KMS-11 (cell line): ENCODE results near the gene FOXL1.

ENCODE experiments used
- H2AFZ ChIP-seq: fragments of 200-600 bp; sonication (generic); 2 replicates; pipeline ENCODE4 v1.6.1; 2016; ENCODE audit warnings: antibody characterized with exemption, mixed run types, low read depth
- H3K27ac ChIP-seq: fragments of 200-600 bp; sonication (generic); 2 replicates; pipeline ENCODE4 v1.6.1; 2016; ENCODE audit warnings: mild to moderate bottlenecking, mixed run types
- H3K27me3 ChIP-seq: fragments of 200-600 bp; sonication (generic); 2 replicates; pipeline ENCODE4 v1.6.1; 2017; ENCODE audit warnings: mild to moderate bottlenecking, low read depth, mixed run types, moderate library complexity; ENCODE audit not compliant: insufficient read depth
- H3K36me3 ChIP-seq: fragments of 200-600 bp; sonication (generic); 2 replicates; pipeline ENCODE4 v1.6.1; 2017; ENCODE audit warnings: mild to moderate bottlenecking, mixed run types; ENCODE audit not compliant: insufficient read depth
- H3K4me1 ChIP-seq: fragments of 200-600 bp; sonication (generic); 2 replicates; pipeline ENCODE4 v1.6.1; 2016; ENCODE audit warnings: mild to moderate bottlenecking, low read depth, mixed run types; ENCODE audit not compliant: poor library complexity, severe bottlenecking
- H3K4me2 ChIP-seq: fragments of 200-600 bp; sonication (generic); 2 replicates; pipeline ENCODE4 v1.7.0; 2016; ENCODE audit warnings: mild to moderate bottlenecking, mixed run types
- H3K4me3 ChIP-seq: fragments of 200-600 bp; sonication (generic); IDR thresholded peaks from 2 replicates; pipeline ENCODE4 v1.6.1; 2017; ENCODE audit warnings: low read depth, low read length, mixed read lengths; ENCODE audit not compliant: insufficient read depth
- H3K79me2 ChIP-seq: fragments of 200-600 bp; sonication (generic); 2 replicates; pipeline ENCODE4 v1.6.1; 2016; ENCODE audit warnings: low read depth, mixed run types; ENCODE audit not compliant: insufficient read depth
- H3K9ac ChIP-seq: fragments of 200-600 bp; sonication (generic); 2 replicates; pipeline ENCODE4 v1.6.1; 2016; ENCODE audit warnings: mild to moderate bottlenecking, mixed run types
- H4K20me1 ChIP-seq: fragments of 200-600 bp; sonication (generic); 2 replicates; pipeline ENCODE4 v1.6.1; 2016; ENCODE audit warnings: mild to moderate bottlenecking, mixed run types; ENCODE audit not compliant: insufficient read depth
- CTCF ChIP-seq: fragments of 200-600 bp; sonication (generic); conservative IDR thresholded peaks from 2 replicates; pipeline ENCODE4 v1.6.1; 2017; ENCODE audit warnings: low read depth, mild to moderate bottlenecking, antibody characterized with exemption, low read length, moderate library complexity, mixed read lengths

The FOXL1 gene

GRCh38 chr16:86565181-86565631 is 13.1 kb upstream of the FOXL1 start:
- TF ChIP-seq CTCF: no peak
- Histone ChIP-seq H3K9ac (no peak overlapping the region), H3K27ac (no peak overlapping the region), H4K20me1 (no peaks in the 10 kb centered on the region), H3K4me1 (peaks cover 5% of the 10 kb centered on the region), H3K4me2 (no peak overlapping the region), H2AFZ (no peak overlapping the region), H3K36me3 (no peaks in the 10 kb centered on the region), H3K79me2 (no peaks in the 10 kb centered on the region), H3K27me3 (peaks cover 24% of the 10 kb centered on the region; the same call in 1 of the 2 replicates), H3K4me3 (no peak overlapping the region)

GRCh38 chr16:86565644-86566511 is 12.5 kb upstream of the FOXL1 start:
- no peak overlapping the region for H3K4me2 ChIP-seq
- TF ChIP-seq CTCF: no peak
- no peak overlapping the region for H3K27ac ChIP-seq
- H3K4me1 ChIP-seq: peaks cover 5% of the 10 kb centered on the region
- H2AFZ ChIP-seq: no peak overlapping the region
- H3K9ac ChIP-seq: no peak overlapping the region
- no peaks in the 10 kb centered on the region for H3K79me2 ChIP-seq
- H3K4me3 ChIP-seq: no peak overlapping the region
- H4K20me1 ChIP-seq: no peaks in the 10 kb centered on the region
- peaks cover 29% of the 10 kb centered on the region; the same call in 1 of the 2 replicates for H3K27me3 ChIP-seq
- no peaks in the 10 kb centered on the region for H3K36me3 ChIP-seq

GRCh38 chr16:86566601-86566965 is 11.8 kb upstream of the FOXL1 start, which contains the start of gene FOXC2:
Gene FOXC2 (plus strand): TSS chr16:86566829. CDS start chr16:86567336, 507 bp downstream.
- Histone ChIP-seq H3K4me2 (no peak within 1 kb of the TSS), H3K27ac (no peak within 1 kb of the TSS), H3K79me2 (no peaks in the 10 kb centered on the region), H3K27me3 (peaks cover 31% of the 10 kb centered on the region; the same call in 1 of the 2 replicates), H3K4me1 (peaks cover 5% of the 10 kb centered on the region), H3K4me3 (no peak within 1 kb of the TSS), H3K36me3 (no peaks in the 10 kb centered on the region), H4K20me1 (no peaks in the 10 kb centered on the region), H3K9ac (no peak within 1 kb of the TSS), H2AFZ (no peak within 1 kb of the TSS)
- no peak for TF ChIP-seq CTCF

GRCh38 chr16:86566966-86567700 is 11.2 kb upstream of the FOXL1 start:
- Histone ChIP-seq H3K27me3 (peaks cover 29% of the 10 kb centered on the region; the same call in 1 of the 2 replicates), H3K4me2 (no peak overlapping the region), H3K27ac (no peak overlapping the region)

More at GRCh38 chr16:86566966-86567700, 11.2 kb upstream of the FOXL1 start:
- peaks cover 5% of the 10 kb centered on the region for H3K4me1 ChIP-seq
- H3K4me3 ChIP-seq: no peak overlapping the region
- H4K20me1 ChIP-seq: no peaks in the 10 kb centered on the region
- H2AFZ ChIP-seq: no peak overlapping the region
- no peaks in the 10 kb centered on the region for H3K79me2 ChIP-seq
- H3K36me3 ChIP-seq: no peaks in the 10 kb centered on the region
- no peak for TF ChIP-seq CTCF
- H3K9ac ChIP-seq: no peak overlapping the region
